GM12878 (cell line): ENCODE measurements around the gene VTI1A. TPM values are rescaled to one million over a fixed set of nuclear protein-coding genes. Genes with fewer than 3 reads are reported as not detected.

Experiments
- BMI1 ChIP-seq: fragments of 450-650 bp; IDR thresholded peaks from 2 replicates; pipeline ENCODE4 v1.6.1; 2016; ENCODE audit warnings: mild to moderate bottlenecking, moderate library complexity, borderline replicate concordance
- BRCA1 ChIP-seq: IDR thresholded peaks from 2 replicates; pipeline ENCODE4 v1.6.1; 2011; ENCODE audit warnings: low read depth, low read length, improper control_type of control experiment
- IKZF1 ChIP-seq: fragments of 450-650 bp; conservative IDR thresholded peaks from 2 replicates; pipeline ENCODE4 v1.6.1; 2017; ENCODE audit warnings: antibody characterized with exemption, mild to moderate bottlenecking
- MEF2A ChIP-seq: IDR thresholded peaks from 2 replicates; pipeline ENCODE4 v1.6.1; 2011; ENCODE audit warnings: low read depth, mild to moderate bottlenecking, low read length, moderate library complexity; ENCODE audit not compliant: insufficient read depth
- SIN3A ChIP-seq: IDR thresholded peaks from 2 replicates; pipeline ENCODE4 v1.6.1; 2012; ENCODE audit warnings: low read depth, low read length, improper control_type of control experiment
- SREBF1 ChIP-seq: IDR thresholded peaks from 2 replicates; pipeline ENCODE4 v1.6.1; 2012; ENCODE audit warnings: mild to moderate bottlenecking, low read length
- polyA plus RNA-seq, 11 experiments: library from polyadenylated mRNA; depleted of rRNA in 4 of 11; unstranded in 6 of 11; stranded (reverse) in 5 of 11; fragments of >200 nt; fragmentation: Nextera tagmentation in 4 of 11; fragmentation: Illumina TruSeq in 1 of 11; extraction: Ambion mirVana in 4 of 11; extraction: Trizol in 1 of 11; gene quantifications; 1 replicate in 1 of 11; 2 replicates in 10 of 11; pipeline versions ENCODE4 v1.2.1 to v1.2.3, GENCODE V29; 2011 to 2016; ENCODE audit warnings: inconsistent platforms in 2 of 11, missing spikeins in 2 of 11, low read depth in 1 of 11
- total RNA-seq, 4 experiments: library from RNA; depleted of rRNA in 3 of 4; stranded (reverse); fragments of >200 nt in 3 of 4; fragmentation: Illumina TruSeq in 1 of 4; extraction: Trizol in 1 of 4; gene quantifications; 2 replicates each; pipeline versions ENCODE4 v1.2.1 to v1.2.3, GENCODE V29; 2013 to 2021
- TF ChIP-seq, protein P1 (sequence below): fragments of 450-650 bp; IDR thresholded peaks from 2 replicates; pipeline ENCODE4 v1.6.1; 2017; ENCODE audit warnings: mild to moderate bottlenecking, moderate library complexity
- TF ChIP-seq, protein P2 (sequence below): IDR thresholded peaks from 2 replicates; pipeline ENCODE4 v1.6.1; 2011; ENCODE audit warnings: mild to moderate bottlenecking, low read depth, low read length, moderate library complexity; ENCODE audit not compliant: insufficient replicate concordance

The VTI1A gene
- total and polyA plus RNA-seq, 10 of the 15 experiments (the other 5 are each of a cell fraction or from before 2014, with no cell fraction given), result 12.4 to 43.2 (median 27.5) TPM

GRCh38 chr10:112546474-112546873 lies 99.5 kb downstream of the VTI1A start (continued):
- TF ChIP-seq, protein P1, sequence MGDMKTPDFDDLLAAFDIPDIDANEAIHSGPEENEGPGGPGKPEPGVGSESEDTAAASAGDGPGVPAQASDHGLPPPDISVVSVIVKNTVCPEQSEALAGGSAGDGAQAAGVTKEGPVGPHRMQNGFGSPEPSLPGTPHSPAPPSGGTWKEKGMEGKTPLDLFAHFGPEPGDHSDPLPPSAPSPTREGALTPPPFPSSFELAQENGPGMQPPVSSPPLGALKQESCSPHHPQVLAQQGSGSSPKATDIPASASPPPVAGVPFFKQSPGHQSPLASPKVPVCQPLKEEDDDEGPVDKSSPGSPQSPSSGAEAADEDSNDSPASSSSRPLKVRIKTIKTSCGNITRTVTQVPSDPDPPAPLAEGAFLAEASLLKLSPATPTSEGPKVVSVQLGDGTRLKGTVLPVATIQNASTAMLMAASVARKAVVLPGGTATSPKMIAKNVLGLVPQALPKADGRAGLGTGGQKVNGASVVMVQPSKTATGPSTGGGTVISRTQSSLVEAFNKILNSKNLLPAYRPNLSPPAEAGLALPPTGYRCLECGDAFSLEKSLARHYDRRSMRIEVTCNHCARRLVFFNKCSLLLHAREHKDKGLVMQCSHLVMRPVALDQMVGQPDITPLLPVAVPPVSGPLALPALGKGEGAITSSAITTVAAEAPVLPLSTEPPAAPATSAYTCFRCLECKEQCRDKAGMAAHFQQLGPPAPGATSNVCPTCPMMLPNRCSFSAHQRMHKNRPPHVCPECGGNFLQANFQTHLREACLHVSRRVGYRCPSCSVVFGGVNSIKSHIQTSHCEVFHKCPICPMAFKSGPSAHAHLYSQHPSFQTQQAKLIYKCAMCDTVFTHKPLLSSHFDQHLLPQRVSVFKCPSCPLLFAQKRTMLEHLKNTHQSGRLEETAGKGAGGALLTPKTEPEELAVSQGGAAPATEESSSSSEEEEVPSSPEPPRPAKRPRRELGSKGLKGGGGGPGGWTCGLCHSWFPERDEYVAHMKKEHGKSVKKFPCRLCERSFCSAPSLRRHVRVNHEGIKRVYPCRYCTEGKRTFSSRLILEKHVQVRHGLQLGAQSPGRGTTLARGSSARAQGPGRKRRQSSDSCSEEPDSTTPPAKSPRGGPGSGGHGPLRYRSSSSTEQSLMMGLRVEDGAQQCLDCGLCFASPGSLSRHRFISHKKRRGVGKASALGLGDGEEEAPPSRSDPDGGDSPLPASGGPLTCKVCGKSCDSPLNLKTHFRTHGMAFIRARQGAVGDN, result no peak
- TF ChIP-seq BRCA1 (no peak), SREBF1 (no peak), SIN3A (no peak), IKZF1 (no peak), BMI1 (no peak), MEF2A (peak; percentile 99)
- TF ChIP-seq, protein P2, sequence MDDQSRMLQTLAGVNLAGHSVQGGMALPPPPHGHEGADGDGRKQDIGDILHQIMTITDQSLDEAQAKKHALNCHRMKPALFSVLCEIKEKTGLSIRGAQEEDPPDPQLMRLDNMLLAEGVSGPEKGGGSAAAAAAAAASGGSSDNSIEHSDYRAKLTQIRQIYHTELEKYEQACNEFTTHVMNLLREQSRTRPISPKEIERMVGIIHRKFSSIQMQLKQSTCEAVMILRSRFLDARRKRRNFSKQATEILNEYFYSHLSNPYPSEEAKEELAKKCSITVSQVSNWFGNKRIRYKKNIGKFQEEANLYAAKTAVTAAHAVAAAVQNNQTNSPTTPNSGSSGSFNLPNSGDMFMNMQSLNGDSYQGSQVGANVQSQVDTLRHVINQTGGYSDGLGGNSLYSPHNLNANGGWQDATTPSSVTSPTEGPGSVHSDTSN, result no peak
